ENCODE results near the gene SLC51A.

Gene SLC51A

GRCh38 chr3:196274585-196274984, 58.3 kb downstream of the SLC51A start:
- Histone ChIP-seq H2AFZ (ENCODE audit: low read length, unreplicated experiment) (no peak overlapping the region), H3K4me1 (ENCODE audit: control insufficient read depth, insufficient read depth, low read length, unreplicated experiment) (peaks cover 22% of the 10 kb centered on the region), H3K27me3 (ENCODE audit: insufficient read depth, low read length) (no peaks in the 10 kb centered on the region), H3K4me3 (ENCODE audit: low read depth, low read length) (no peak overlapping the region), H3K27ac (ENCODE audit: low read depth, low read length) (no peak overlapping the region), H3K36me3 (ENCODE audit: insufficient read depth, low read length) (peaks cover 32% of the 10 kb centered on the region), H3K79me2 (ENCODE audit: control insufficient read depth, insufficient read depth, low read length, unreplicated experiment) (peaks cover 54% of the 10 kb centered on the region)

GRCh38 chr3:196275126-196275525, 58.8 kb downstream of the SLC51A start:
- no peak overlapping the region for H3K4me3 ChIP-seq (ENCODE audit: low read depth, low read length)
- no peak overlapping the region for H3K27ac ChIP-seq (ENCODE audit: low read depth, low read length)
- no peak overlapping the region for H2AFZ ChIP-seq (ENCODE audit: low read length, unreplicated experiment)
- H3K36me3 ChIP-seq (ENCODE audit: insufficient read depth, low read length) = peaks cover 30% of the 10 kb centered on the region
- no peaks in the 10 kb centered on the region for H3K27me3 ChIP-seq (ENCODE audit: insufficient read depth, low read length)
- H3K4me1 ChIP-seq (ENCODE audit: control insufficient read depth, insufficient read depth, low read length, unreplicated experiment) = peaks cover 25% of the 10 kb centered on the region
- peaks cover 54% of the 10 kb centered on the region for H3K79me2 ChIP-seq (ENCODE audit: control insufficient read depth, insufficient read depth, low read length, unreplicated experiment)

DNA sequence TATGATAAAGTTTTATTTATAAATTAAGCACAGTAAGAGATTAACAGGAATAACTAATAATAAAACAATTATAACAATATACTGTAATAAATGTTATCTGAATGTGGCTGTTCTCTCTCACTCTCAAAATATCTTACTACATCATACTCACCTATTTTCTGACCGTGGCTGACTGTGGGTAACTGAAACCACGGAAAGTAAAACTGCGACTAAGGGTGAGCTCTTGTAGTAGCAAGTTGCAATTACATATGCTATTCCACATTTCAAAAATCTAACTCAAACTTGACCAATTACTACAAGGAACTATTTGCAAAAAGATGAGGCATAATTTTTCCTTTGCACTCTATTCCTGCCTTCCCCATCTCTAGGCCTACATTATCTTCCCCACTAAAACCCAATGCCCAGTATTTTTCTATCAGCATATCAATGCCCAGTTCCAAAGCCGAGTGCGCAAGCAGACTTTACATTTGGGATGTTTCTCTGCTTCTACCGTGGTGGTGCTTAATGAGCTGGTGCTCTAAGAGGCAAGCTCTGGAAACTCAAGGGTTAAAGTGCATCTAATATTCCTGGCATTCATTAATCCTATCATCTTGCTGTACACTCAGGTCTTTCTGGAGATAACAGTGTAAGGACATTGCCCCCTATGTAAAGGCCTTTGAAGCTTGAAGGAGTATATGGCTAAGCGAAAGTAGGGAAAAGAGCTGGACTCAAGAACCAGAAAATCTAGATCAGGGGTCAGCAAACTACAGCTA, 64.5 kb downstream of the SLC51A start:
- Histone ChIP-seq H3K79me2 (ENCODE audit: control insufficient read depth, insufficient read depth, low read length, unreplicated experiment) (peaks cover 68% of the 10 kb centered on the region), H3K4me3 (ENCODE audit: low read depth, low read length) (no peak overlapping the region), H3K27ac (ENCODE audit: low read depth, low read length) (no peak overlapping the region), H3K36me3 (ENCODE audit: insufficient read depth, low read length) (no peaks in the 10 kb centered on the region), H2AFZ (ENCODE audit: low read length, unreplicated experiment) (no peak overlapping the region), H3K27me3 (ENCODE audit: insufficient read depth, low read length) (no peaks in the 10 kb centered on the region), H3K4me1 (ENCODE audit: control insufficient read depth, insufficient read depth, low read length, unreplicated experiment) (peaks cover 42% of the 10 kb centered on the region)

- peaks cover 72% of the 10 kb centered on the region for H3K79me2 ChIP-seq (ENCODE audit: control insufficient read depth, insufficient read depth, low read length, unreplicated experiment)
- H3K4me1 ChIP-seq (ENCODE audit: control insufficient read depth, insufficient read depth, low read length, unreplicated experiment) = peaks cover 49% of the 10 kb centered on the region
- no peak overlapping the region for H3K4me3 ChIP-seq (ENCODE audit: low read depth, low read length)
- H2AFZ ChIP-seq (ENCODE audit: low read length, unreplicated experiment) = no peak overlapping the region
- H3K36me3 ChIP-seq (ENCODE audit: insufficient read depth, low read length) = no peaks in the 10 kb centered on the region
- no peaks in the 10 kb centered on the region for H3K27me3 ChIP-seq (ENCODE audit: insufficient read depth, low read length)
- H3K27ac ChIP-seq (ENCODE audit: low read depth, low read length) = no peak overlapping the region
These were observed 65.6 kb downstream of the SLC51A start for GRCh38 chr3:196281962-196282361.

Data from ACC112 (cell line).